Adrenal gland (tissue), 12 donors: ENCODE measurements around the gene KLHL25. TPM values are rescaled to one million over a fixed set of nuclear protein-coding genes. Genes with fewer than 3 reads are reported as not detected.
"Not testable (repeated sequence)": the region's sequence is repeated elsewhere in the genome, so short reads cannot be mapped to it uniquely, and the experiment has no call there.

Experiments used
- DNase-seq, 7 donors: peaks; one replicate each; pipeline ENCODE4 v3.0.0-alpha.2; 2019 to 2020
- H3K27ac ChIP-seq, 5 donors: fragments of 200-600 bp; sonication (generic) in 4 of 5; 1 replicate in 3 of 5; 2 replicates in 2 of 5; pipeline versions ENCODE4 v1.5.1 to v1.8.0; 2016 to 2020; ENCODE audit warnings: mild to moderate bottlenecking in 1 of 5
- H3K27me3 ChIP-seq: fragments of 200-600 bp; 2 replicates; pipeline ENCODE4 v1.8.0; 2021
- H3K36me3 ChIP-seq, 2 donors: fragments of 200-600 bp; replicated peaks in 1 of 2; 1 replicate in 1 of 2; 2 replicates in 1 of 2; pipeline versions ENCODE4 v1.5.1 to v1.8.0; 2018 to 2022
- H3K4me1 ChIP-seq, 2 donors: fragments of 200-600 bp; replicated peaks in 1 of 2; 1 replicate in 1 of 2; 2 replicates in 1 of 2; pipeline versions ENCODE4 v1.5.1 to v1.8.0; 2018 to 2021
- H3K4me3 ChIP-seq, 4 donors: fragments of 200-600 bp; sonication (generic) in 3 of 4; one replicate each; pipeline ENCODE4 v1.5.1; 2016 to 2018
- H3K9me3 ChIP-seq, 3 donors: fragments of 200-600 bp; sonication (generic) in 1 of 3; replicated peaks in 1 of 3; 1 replicate in 2 of 3; 2 replicates in 1 of 3; pipeline versions ENCODE4 v1.5.1 to v1.8.0; 2016 to 2021
- POLR2A ChIP-seq, 2 donors: fragments of 450-650 bp; IDR thresholded peaks; one replicate each; pipeline ENCODE4 v1.6.1; 2017; ENCODE audit warnings: antibody characterized with exemption in 2 of 2, mild to moderate bottlenecking in 2 of 2, moderate library complexity in 1 of 2
- WGBS, 4 donors: extraction: QIAGEN DNeasy Blood & Tissue Kit in 2 of 4; methylation state at CpG; one replicate each; pipeline versions ENCODE4 v1.1.5 to v1.1.7; 2013 to 2017; 5-methylcytosine and 5-hydroxymethylcytosine counted together
- intact Hi-C, 2 donors: fragments of 100-400 bp; cut with DNase I; formaldehyde crosslinking; loops; one replicate each; pipeline versions ENCODE4 v1.14.1 to v1.15.0; 2022 to 2023
- polyA plus RNA-seq, 3 donors: library from polyadenylated mRNA; stranded (reverse); fragments of 200-250 nt in 2 of 3; fragments of 350-450 nt in 1 of 3; fragmentation: Illumina TruSeq in 1 of 3; extraction: RNeasy Lipid Tissue Mini Kit (QIAGEN cat#74804) in 1 of 3; gene quantifications; one replicate each; pipeline ENCODE4 v1.2.3, GENCODE V29; 2013 to 2014
- total RNA-seq, 9 donors: library from RNA; depleted of rRNA in 4 of 9; stranded (reverse); fragments of >200 nt in 4 of 9; fragments of 120-200 nt in 1 of 9; fragmentation: NEBNext Ultra II Directional in 1 of 9; extraction: Animal tissue kit (Norgen Biotek cat#: 25700) in 1 of 9; gene quantifications; one replicate each; pipeline versions ENCODE4 v1.1.0 to v1.2.4, GENCODE V29; 2013 to 2023
- TF ChIP-seq, protein P1 (sequence below), 6 experiments: fragments of 450-650 bp in 4 of 6; fragments of 200-600 bp in 2 of 6; sonication (generic) in 1 of 6; IDR thresholded peaks; 1 replicate in 5 of 6; 2 replicates in 1 of 6; pipeline versions ENCODE4 v1.5.1 to v1.8.0; 2016 to 2021; ENCODE audit warnings: antibody characterized with exemption in 6 of 6, mild to moderate bottlenecking in 2 of 6, moderate library complexity in 1 of 6
- donor health status: healthy with polysubstance abuse.
- donor health status: Bipolar disorder and iron deficiency.
- donor health status: DM: yes; HTN: yes; CAD: no.
- donor health status: DM: no; HTN: no; CAD: no.
- donor health status: DM: no; HTN: no; CAD: no.
- donor health status: DM: yes; HTN: yes; CAD: no.

The KLHL25 gene
- total and polyA plus RNA-seq, 12 donors, result 1.4 to 6.2 (median 4.1) TPM

DNA sequence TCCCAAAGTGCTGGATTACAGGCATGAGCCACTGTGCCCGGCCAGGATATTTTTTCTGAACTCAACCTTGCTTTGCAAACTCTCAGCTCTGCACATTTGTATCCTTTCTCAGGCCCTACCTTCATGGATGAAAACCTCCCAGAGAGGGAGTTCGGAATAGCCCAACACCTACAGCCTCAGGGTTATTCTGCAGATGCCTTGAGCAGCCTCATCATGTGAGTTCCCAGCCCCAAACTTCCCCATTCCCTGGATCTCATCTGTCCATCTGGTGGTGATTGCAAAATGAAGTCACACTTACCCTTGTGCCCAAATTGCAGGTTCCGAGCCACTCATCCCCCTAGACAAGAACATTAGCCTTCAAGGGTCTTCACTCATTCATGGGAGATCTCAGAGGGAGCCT, 39.9 kb upstream of the KLHL25 start:
- Histone ChIP-seq H3K4me1 (no peaks in the 10 kb centered on the region), H3K9me3 (no peaks in the 10 kb centered on the region), H3K27me3 (no peaks in the 10 kb centered on the region), H3K27ac (no peak overlapping the region), H3K4me3 (no peak overlapping the region), H3K36me3 (no peaks in the 10 kb centered on the region)
- WGBS, 4 donors, result 84 to 94% (median 86%) methylated on average over 3 of the region's 3 CpGs
- DNase-seq, result no peak
- intact Hi-C loops, result loop anchor here (5.0 kb wide), 2 partner anchors 102 to 107 kb away; no protein-coding TSS in a partner anchor
- no peak for TF ChIP-seq POLR2A (IDR thresholded peaks at IDR 0.05)
- TF ChIP-seq, protein P1, sequence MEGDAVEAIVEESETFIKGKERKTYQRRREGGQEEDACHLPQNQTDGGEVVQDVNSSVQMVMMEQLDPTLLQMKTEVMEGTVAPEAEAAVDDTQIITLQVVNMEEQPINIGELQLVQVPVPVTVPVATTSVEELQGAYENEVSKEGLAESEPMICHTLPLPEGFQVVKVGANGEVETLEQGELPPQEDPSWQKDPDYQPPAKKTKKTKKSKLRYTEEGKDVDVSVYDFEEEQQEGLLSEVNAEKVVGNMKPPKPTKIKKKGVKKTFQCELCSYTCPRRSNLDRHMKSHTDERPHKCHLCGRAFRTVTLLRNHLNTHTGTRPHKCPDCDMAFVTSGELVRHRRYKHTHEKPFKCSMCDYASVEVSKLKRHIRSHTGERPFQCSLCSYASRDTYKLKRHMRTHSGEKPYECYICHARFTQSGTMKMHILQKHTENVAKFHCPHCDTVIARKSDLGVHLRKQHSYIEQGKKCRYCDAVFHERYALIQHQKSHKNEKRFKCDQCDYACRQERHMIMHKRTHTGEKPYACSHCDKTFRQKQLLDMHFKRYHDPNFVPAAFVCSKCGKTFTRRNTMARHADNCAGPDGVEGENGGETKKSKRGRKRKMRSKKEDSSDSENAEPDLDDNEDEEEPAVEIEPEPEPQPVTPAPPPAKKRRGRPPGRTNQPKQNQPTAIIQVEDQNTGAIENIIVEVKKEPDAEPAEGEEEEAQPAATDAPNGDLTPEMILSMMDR (IDR thresholded peaks at IDR 0.05), result no peak

GRCh38 chr15:85832394-85832793, 37.7 kb upstream of the KLHL25 start:
- DNase-seq, result no peak
- H3K36me3 ChIP-seq, result no peaks in the 10 kb centered on the region
- H3K27ac ChIP-seq, result no peak overlapping the region
- no peaks in the 10 kb centered on the region for H3K4me1 ChIP-seq
- no peaks in the 10 kb centered on the region for H3K9me3 ChIP-seq
- TF ChIP-seq, protein P1 (IDR thresholded peaks at IDR 0.05), result no peak
- no peak for TF ChIP-seq POLR2A (IDR thresholded peaks at IDR 0.05)
- WGBS, 4 donors, result 74 to 86% (median 77%) methylated on average over 2 to 4 of the region's 4 CpGs
- no peak overlapping the region for H3K4me3 ChIP-seq
- intact Hi-C loops, result loop anchor here in 1 of 2 donors (5.0 kb wide), 1 partner anchor 105 kb away; no protein-coding TSS in a partner anchor
- no peaks in the 10 kb centered on the region for H3K27me3 ChIP-seq

- DNase-seq, result peak; percentile 41 to 85 (median 74)
- H3K27me3 ChIP-seq, result no peaks in the 10 kb centered on the region
- no peak overlapping the region for H3K27ac ChIP-seq
- no peaks in the 10 kb centered on the region for H3K9me3 ChIP-seq
- no peaks in the 10 kb centered on the region for H3K4me1 ChIP-seq
- intact Hi-C loops, result loop anchor here in 1 of 2 donors (5.0 kb wide), 1 partner anchor 104 kb away; no protein-coding TSS in a partner anchor
- 51 to 75% (median 56%) methylated on average over 11 to 15 of the region's 15 CpGs for WGBS, 4 donors
- no peak for TF ChIP-seq POLR2A (IDR thresholded peaks at IDR 0.05)
- TF ChIP-seq, protein P1 (IDR thresholded peaks at IDR 0.05), result peak; percentile 42 to 78 (median 58)
- H3K4me3 ChIP-seq, result no peak overlapping the region
- H3K36me3 ChIP-seq, result no peaks in the 10 kb centered on the region
These were observed 36.8 kb upstream of the KLHL25 start for GRCh38 chr15:85831415-85832113.

GRCh38 chr15:85829754-85830153, 35.0 kb upstream of the KLHL25 start:
- WGBS, 4 donors, result 86 to 97% (median 89%) methylated on average over 4 of the region's 4 CpGs
- H3K4me1 ChIP-seq, H3K9me3 ChIP-seq, H3K4me3 ChIP-seq, DNase-seq, H3K36me3 ChIP-seq, H3K27me3 ChIP-seq, H3K27ac ChIP-seq: not testable (repeated sequence)
- intact Hi-C loops, result loop anchor here (5.0 kb wide), 1 partner anchor 102 kb away; no protein-coding TSS in a partner anchor
